WERI-Rb-1 (cell line): Measurements from ENCODE around the gene CAVIN3.
"Not testable (repeated sequence)": the region's sequence is repeated elsewhere in the genome, so short reads cannot be mapped to it uniquely, and the experiment has no call there.

Experiments used
- DNase-seq: peaks from one replicate; pipeline ENCODE4 v3.0.0-alpha.2; 2020
- H3K27ac ChIP-seq: fragments of 250-450 bp; sonication (Bioruptor Pico); 2 replicates; pipeline ENCODE4 v1.5.1; 2020; ENCODE audit warnings: mild to moderate bottlenecking, moderate library complexity
- H3K27me3 ChIP-seq: fragments of 250-450 bp; sonication (Bioruptor Pico); 2 replicates; pipeline ENCODE4 v1.5.1; 2021; ENCODE audit warnings: mild to moderate bottlenecking, low read depth, moderate library complexity; ENCODE audit not compliant: insufficient read depth, severe bottlenecking
- H3K36me3 ChIP-seq: fragments of 250-450 bp; sonication (Bioruptor Pico); 2 replicates; pipeline ENCODE4 v1.5.1; 2020; ENCODE audit warnings: mild to moderate bottlenecking, moderate library complexity
- H3K4me3 ChIP-seq: 2 replicates; pipeline ENCODE4 v1.5.1; 2011; ENCODE audit warnings: low read depth, mild to moderate bottlenecking, control low read depth, low read length
- H3K9me3 ChIP-seq: fragments of 250-450 bp; sonication (Bioruptor Pico); 2 replicates; pipeline ENCODE4 v1.5.1; 2021; ENCODE audit warnings: mild to moderate bottlenecking, moderate library complexity; ENCODE audit not compliant: severe bottlenecking
- CTCF ChIP-seq: IDR thresholded peaks from 2 replicates; pipeline ENCODE4 v1.5.1; 2011; ENCODE audit warnings: low read depth, mild to moderate bottlenecking, control low read depth, inconsistent platforms, low read length

CAVIN3 gene

GRCh38 chr11:6300325-6300724 lies 20.0 kb downstream of the CAVIN3 start:
- H3K9me3 ChIP-seq: no peaks in the 10 kb centered on the region
- no peak overlapping the region for H3K27ac ChIP-seq
- H3K4me3 ChIP-seq: no peak overlapping the region
- no peak for DNase-seq
- H3K27me3 ChIP-seq: no peaks in the 10 kb centered on the region
- TF ChIP-seq CTCF: no peak
- no peaks in the 10 kb centered on the region for H3K36me3 ChIP-seq

DNA sequence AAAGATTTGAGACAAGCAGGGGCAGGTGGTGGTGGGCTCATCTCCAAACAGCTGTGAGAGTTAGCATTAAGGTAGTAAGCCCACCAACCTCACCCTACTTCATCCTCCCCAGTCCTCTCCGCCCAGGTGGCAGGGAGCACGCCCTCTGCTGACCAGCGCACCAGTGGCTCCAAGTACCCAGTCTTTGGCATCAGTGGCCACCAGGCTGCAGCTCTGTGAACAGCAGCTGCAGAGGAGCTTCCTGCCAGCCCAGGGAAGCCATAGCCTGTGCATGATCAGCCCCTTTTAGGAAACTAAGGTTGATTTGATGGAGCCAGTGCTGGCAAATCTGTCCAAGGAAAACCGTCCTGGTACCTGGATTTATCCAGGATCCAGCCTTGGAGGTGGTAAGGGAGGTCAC lies 21.7 kb downstream of the CAVIN3 start:
- H3K27me3 ChIP-seq: no peaks in the 10 kb centered on the region
- H3K27ac ChIP-seq: no peak overlapping the region
- no peaks in the 10 kb centered on the region for H3K9me3 ChIP-seq
- DNase-seq: peak; percentile 70
- no peaks in the 10 kb centered on the region for H3K36me3 ChIP-seq
- TF ChIP-seq CTCF: peak; percentile 94
- no peak overlapping the region for H3K4me3 ChIP-seq

DNA sequence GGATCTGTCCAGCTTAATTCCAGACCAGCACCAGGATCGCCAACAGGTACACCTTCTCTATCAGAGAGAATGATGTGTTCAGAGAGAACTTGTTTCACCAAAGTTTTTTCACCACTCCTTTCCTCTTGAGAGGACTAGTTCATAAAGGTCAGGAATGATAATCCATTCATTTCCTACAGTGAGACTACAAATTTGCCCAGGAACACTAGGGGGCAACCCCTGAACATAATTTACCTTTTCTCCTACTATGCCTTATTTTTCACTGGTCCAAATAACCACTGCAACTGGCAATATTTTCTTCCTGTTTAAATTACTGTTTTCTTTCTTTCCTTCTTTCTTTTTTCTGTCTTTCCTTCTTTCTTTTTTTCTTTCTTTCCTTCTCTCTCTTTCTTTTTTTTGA lies 22.5 kb downstream of the CAVIN3 start:
- no peak overlapping the region for H3K4me3 ChIP-seq
- peak; percentile 38; the same call in 1 of the 2 replicates for TF ChIP-seq CTCF
- H3K9me3 ChIP-seq: no peaks in the 10 kb centered on the region
- no peaks in the 10 kb centered on the region for H3K27me3 ChIP-seq
- H3K36me3 ChIP-seq: no peaks in the 10 kb centered on the region
- no peak overlapping the region for H3K27ac ChIP-seq
- no peak for DNase-seq

GRCh38 chr11:6285019-6285418 lies 35.3 kb downstream of the CAVIN3 start:
- H3K27ac ChIP-seq: no peak overlapping the region
- TF ChIP-seq CTCF: no peak

DNA sequence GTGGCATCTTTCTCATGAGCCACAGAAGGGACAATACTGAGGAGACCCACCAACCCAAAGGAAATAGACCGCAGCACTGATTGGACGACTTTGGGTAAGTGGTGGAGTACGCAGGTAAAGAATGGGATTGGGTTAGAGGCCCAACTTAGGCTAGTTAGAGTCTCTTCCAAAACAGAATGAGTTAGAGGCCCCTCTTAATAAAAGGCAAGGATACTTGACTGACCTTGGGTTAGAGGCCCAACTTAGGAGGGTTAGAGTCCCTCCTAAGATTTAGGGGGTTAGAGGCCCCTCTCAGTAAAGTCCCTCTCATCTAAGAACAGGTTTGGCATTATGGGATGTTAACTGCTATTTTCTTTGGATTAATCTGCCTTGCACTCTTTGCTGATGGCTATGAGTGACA lies 36.1 kb downstream of the CAVIN3 start:
- no peak for TF ChIP-seq CTCF
- no peaks in the 10 kb centered on the region for H3K27me3 ChIP-seq
- no peak overlapping the region for H3K4me3 ChIP-seq
- H3K36me3 ChIP-seq: no peaks in the 10 kb centered on the region
- no peak for DNase-seq
- no peak overlapping the region for H3K27ac ChIP-seq
- no peaks in the 10 kb centered on the region for H3K9me3 ChIP-seq

More at GRCh38 chr11:6285019-6285418, 35.3 kb downstream of the CAVIN3 start:
- Histone ChIP-seq H3K36me3 (no peaks in the 10 kb centered on the region), H3K9me3 (no peaks in the 10 kb centered on the region), H3K4me3 (no peak overlapping the region), H3K27me3 (no peaks in the 10 kb centered on the region)
- no peak for DNase-seq

DNA sequence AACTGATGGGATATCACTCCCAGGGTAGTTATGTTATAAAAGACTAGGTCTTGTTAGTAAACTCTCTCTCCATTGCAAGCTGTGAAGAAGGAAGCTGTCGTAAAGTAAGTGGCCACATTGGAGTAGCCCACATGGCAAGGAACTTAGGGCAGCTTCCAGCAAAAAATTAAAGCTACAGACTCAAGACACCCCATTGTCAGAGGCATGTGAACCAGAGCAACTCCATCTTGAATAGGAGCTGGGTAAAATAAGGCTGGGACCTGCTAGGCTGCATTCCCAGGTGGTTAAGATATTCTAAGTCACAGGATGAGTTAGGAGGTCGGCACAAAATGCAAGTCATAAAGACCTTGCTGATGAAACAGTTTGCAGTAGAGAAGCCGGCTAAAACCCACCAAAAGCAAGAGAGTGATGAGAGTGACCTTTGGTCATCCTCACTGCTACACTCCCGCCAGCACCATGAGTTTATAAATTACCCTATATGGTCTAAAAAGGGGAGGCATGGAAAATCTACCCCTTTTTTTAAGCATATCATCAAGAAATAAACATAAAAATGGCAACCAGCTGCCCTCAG lies 36.8 kb downstream of the CAVIN3 start:
- DNase-seq: no peak
- Histone ChIP-seq H3K27me3 (no peaks in the 10 kb centered on the region), H3K36me3 (no peaks in the 10 kb centered on the region), H3K4me3 (no peak overlapping the region), H3K9me3 (no peaks in the 10 kb centered on the region), H3K27ac (no peak overlapping the region)
- TF ChIP-seq CTCF: no peak

GRCh38 chr11:6280809-6281208 lies 39.5 kb downstream of the CAVIN3 start:
- not testable (repeated sequence) for H3K36me3 ChIP-seq, DNase-seq, H3K27me3 ChIP-seq, H3K9me3 ChIP-seq, H3K4me3 ChIP-seq, H3K27ac ChIP-seq
